Measurements from ENCODE around the gene CMTR1. TPM values are rescaled to one million over a fixed set of nuclear protein-coding genes. Genes with fewer than 3 reads are reported as not detected.

Gene CMTR1
- polyA plus RNA-seq, 1 of the 3 experiments (the other 2 are of a cell fraction): 19.8 TPM

DNA sequence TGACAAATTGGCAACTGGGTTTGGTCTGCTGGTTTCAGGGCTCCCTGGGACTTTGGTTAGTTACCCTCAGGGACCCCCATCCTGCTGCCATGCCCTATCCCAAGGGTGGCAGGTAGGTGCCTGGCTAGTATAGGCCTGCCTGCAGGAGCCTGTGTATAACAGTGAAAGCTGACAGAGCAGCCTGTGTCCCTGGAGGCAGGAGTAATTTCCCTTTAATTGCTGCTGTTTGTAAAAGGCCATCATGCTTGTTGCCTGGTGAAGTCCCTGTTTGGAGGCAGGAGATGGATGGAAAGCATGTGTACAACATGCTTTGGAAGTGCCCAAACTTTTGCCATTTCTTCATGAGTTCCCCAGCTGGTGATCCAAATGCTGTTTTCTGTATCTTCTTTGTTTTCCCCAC, 30.1 kb downstream of the CMTR1 start:
- H3K79me2 ChIP-seq (ENCODE audit: insufficient read depth): no peaks in the 10 kb centered on the region
- H3K27me3 ChIP-seq (ENCODE audit: insufficient read depth): no peaks in the 10 kb centered on the region
- H3K9ac ChIP-seq: no peak overlapping the region
- H4K20me1 ChIP-seq (ENCODE audit: insufficient read depth): no peaks in the 10 kb centered on the region
- H3K9me3 ChIP-seq: no peaks in the 10 kb centered on the region
- TF ChIP-seq TEAD4 (IDR thresholded peaks at IDR 0.05; ENCODE audit: borderline replicate concordance, insufficient read depth): no peak
- ChIA-PET CTCF (interaction anchor here (1.0 to 2.0 kb wide), 2 partner anchors 20 to 228 kb away, joined by 3 to 4 read pairs; no protein-coding TSS in a partner anchor), POLR2A (interaction anchor here (0.6 kb wide), 1 partner anchor 76 kb away, joined by 3 read pairs; no protein-coding TSS in a partner anchor)
- no peak overlapping the region; a peak in 1 of 4 replicates for H3K27ac ChIP-seq (ENCODE audit: low read depth in 2 of 2, low read length in 1 of 2)
- H3K4me1 ChIP-seq (ENCODE audit: control insufficient read depth in 1 of 2, insufficient read depth in 2 of 2, low read depth in 1 of 2, low read length in 1 of 2): peaks cover 0 to 36% of the 10 kb centered on the region in 2 experiments; a peak in 2 of 4 replicates
- H3K9me2 ChIP-seq: no peaks in the 10 kb centered on the region
- no peak for DNase-seq
- H3K4me3 ChIP-seq (ENCODE audit: low read depth in 2 of 2, low read length in 1 of 2): no peak overlapping the region
- no peaks in the 10 kb centered on the region for H3F3A ChIP-seq (replicated peaks; ENCODE audit: insufficient read depth)
- H2AFZ ChIP-seq (ENCODE audit: low read depth): no peak overlapping the region
- no peak overlapping the region for H3K4me2 ChIP-seq
- H3K36me3 ChIP-seq (replicated peaks in 1 of 2; ENCODE audit: control insufficient read depth in 1 of 2, insufficient read depth in 2 of 2, low read length in 1 of 2): peaks cover 46 to 51% of the 10 kb centered on the region in 2 experiments

DNA sequence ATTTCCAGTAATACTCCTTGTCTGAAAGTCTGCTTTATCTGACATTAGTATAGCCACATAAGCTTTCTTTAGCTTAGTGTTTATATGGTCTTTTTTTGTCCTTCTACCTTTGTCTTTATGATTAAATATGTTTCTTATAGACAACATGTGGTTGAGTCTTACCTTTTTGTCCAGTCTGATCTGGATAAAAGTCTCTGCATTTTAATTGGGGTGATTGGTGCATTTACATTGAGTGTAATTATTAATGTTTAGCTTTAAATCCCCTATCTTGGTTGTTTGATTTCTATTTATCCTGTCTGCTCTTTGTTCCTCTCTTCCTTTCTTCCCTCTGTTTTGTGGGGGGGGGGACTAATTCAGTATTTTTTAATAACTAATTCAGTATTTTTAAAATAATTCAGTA, 34.7 kb downstream of the CMTR1 start:
- TF ChIP-seq NFIC (IDR thresholded peaks at IDR 0.05; ENCODE audit: borderline replicate concordance) (no peak), TEAD4 (IDR thresholded peaks at IDR 0.05; ENCODE audit: borderline replicate concordance, insufficient read depth) (no peak), MEF2A (IDR thresholded peaks at IDR 0.05; ENCODE audit: borderline replicate concordance, low read depth) (no peak), RAD21 (IDR thresholded peaks at IDR 0.05; ENCODE audit: low read length) (no peak), YY1 (IDR thresholded peaks at IDR 0.05; ENCODE audit: low read depth) (no peak), TCF12 (IDR thresholded peaks at IDR 0.05) (no peak)
- H3F3A ChIP-seq (replicated peaks; ENCODE audit: insufficient read depth): no peaks in the 10 kb centered on the region
- no peaks in the 10 kb centered on the region for H3K9me3 ChIP-seq
- no peak for DNase-seq
- no peaks in the 10 kb centered on the region for H3K79me2 ChIP-seq (ENCODE audit: insufficient read depth)
- peaks cover under 1 to 11% of the 10 kb centered on the region in 2 experiments; a peak in 3 of 4 replicates for H3K4me1 ChIP-seq (ENCODE audit: control insufficient read depth in 1 of 2, insufficient read depth in 2 of 2, low read depth in 1 of 2, low read length in 1 of 2)
- no peaks in the 10 kb centered on the region for H3K9me2 ChIP-seq
- H3K27me3 ChIP-seq (ENCODE audit: insufficient read depth): no peaks in the 10 kb centered on the region
- H2AFZ ChIP-seq (ENCODE audit: low read depth): no peak overlapping the region
- ChIA-PET POLR2A (no interaction called here), CTCF (interaction anchor here (0.6 kb wide), 1 partner anchor 13 kb away, joined by 3 read pairs; no protein-coding TSS in a partner anchor)
- no peaks in the 10 kb centered on the region for H4K20me1 ChIP-seq (ENCODE audit: insufficient read depth)
- no peak overlapping the region for H3K4me2 ChIP-seq
- no peak overlapping the region for H3K27ac ChIP-seq (ENCODE audit: low read depth in 2 of 2, low read length in 1 of 2)
- H3K9ac ChIP-seq: no peak overlapping the region
- no peak overlapping the region for H3K4me3 ChIP-seq (ENCODE audit: low read depth in 2 of 2, low read length in 1 of 2)
- H3K36me3 ChIP-seq (replicated peaks in 1 of 2; ENCODE audit: control insufficient read depth in 1 of 2, insufficient read depth in 2 of 2, low read length in 1 of 2): peaks cover 29 to 60% of the 10 kb centered on the region in 2 experiments

GRCh38 chr6:37473364-37474095, 40.5 kb downstream of the CMTR1 start:
- Histone ChIP-seq H3K9me2 (no peaks in the 10 kb centered on the region), H3F3A (replicated peaks; ENCODE audit: insufficient read depth) (no peaks in the 10 kb centered on the region)
- CTCF ChIA-PET: interaction anchor here (0.8 to 4.8 kb wide), 16 partner anchors 8 to 1021 kb away, joined by 3 to 26 read pairs (median 5); no protein-coding TSS in a partner anchor
- TF ChIP-seq POLR2AphosphoS5 (IDR thresholded peaks at IDR 0.05; ENCODE audit: low read depth, low read length) (no peak), FOSL2 (IDR thresholded peaks at IDR 0.05; ENCODE audit: borderline replicate concordance, low read depth) (no peak), MXI1 (IDR thresholded peaks at IDR 0.05; ENCODE audit: low read depth, low read length) (peak; percentile 77; the same call in 1 of the 2 replicates), YY1 (IDR thresholded peaks at IDR 0.05; ENCODE audit: low read depth) (no peak), RXRA (IDR thresholded peaks at IDR 0.05; ENCODE audit: borderline replicate concordance, low read depth) (no peak; the same call in 1 of the 2 replicates), GABPA (IDR thresholded peaks at IDR 0.05; ENCODE audit: low read depth) (no peak), NFIC (IDR thresholded peaks at IDR 0.05; ENCODE audit: borderline replicate concordance) (peak; percentile 89), FOXM1 (IDR thresholded peaks at IDR 0.05; ENCODE audit: low read depth) (no peak), EZH2phosphoT487 (IDR thresholded peaks at IDR 0.05; ENCODE audit: borderline replicate concordance, low read depth) (no peak), JUND (IDR thresholded peaks at IDR 0.05) (no peak), RFX5 (IDR thresholded peaks at IDR 0.05; ENCODE audit: low read length) (no peak; the same call in 1 of the 2 replicates), PBX3 (IDR thresholded peaks at IDR 0.05) (peak; percentile 72)
- TF ChIP-seq, protein P1, sequence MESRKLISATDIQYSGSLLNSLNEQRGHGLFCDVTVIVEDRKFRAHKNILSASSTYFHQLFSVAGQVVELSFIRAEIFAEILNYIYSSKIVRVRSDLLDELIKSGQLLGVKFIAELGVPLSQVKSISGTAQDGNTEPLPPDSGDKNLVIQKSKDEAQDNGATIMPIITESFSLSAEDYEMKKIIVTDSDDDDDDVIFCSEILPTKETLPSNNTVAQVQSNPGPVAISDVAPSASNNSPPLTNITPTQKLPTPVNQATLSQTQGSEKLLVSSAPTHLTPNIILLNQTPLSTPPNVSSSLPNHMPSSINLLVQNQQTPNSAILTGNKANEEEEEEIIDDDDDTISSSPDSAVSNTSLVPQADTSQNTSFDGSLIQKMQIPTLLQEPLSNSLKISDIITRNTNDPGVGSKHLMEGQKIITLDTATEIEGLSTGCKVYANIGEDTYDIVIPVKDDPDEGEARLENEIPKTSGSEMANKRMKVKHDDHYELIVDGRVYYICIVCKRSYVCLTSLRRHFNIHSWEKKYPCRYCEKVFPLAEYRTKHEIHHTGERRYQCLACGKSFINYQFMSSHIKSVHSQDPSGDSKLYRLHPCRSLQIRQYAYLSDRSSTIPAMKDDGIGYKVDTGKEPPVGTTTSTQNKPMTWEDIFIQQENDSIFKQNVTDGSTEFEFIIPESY (IDR thresholded peaks at IDR 0.05; ENCODE audit: borderline replicate concordance, low read depth): no peak
- TF ChIP-seq, protein P2, sequence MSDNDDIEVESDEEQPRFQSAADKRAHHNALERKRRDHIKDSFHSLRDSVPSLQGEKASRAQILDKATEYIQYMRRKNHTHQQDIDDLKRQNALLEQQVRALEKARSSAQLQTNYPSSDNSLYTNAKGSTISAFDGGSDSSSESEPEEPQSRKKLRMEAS (IDR thresholded peaks at IDR 0.05; ENCODE audit: low read depth): peak; percentile 53; the same call in 1 of the 2 replicates

More at GRCh38 chr6:37473364-37474095, 40.5 kb downstream of the CMTR1 start:
- Histone ChIP-seq H3K27ac (ENCODE audit: low read depth in 2 of 2, low read length in 1 of 2) (peak overlapping the region in 1 of 2 experiments; percentile 88; a peak in 3 of 4 replicates), H3K9me3 (no peaks in the 10 kb centered on the region), H3K4me3 (ENCODE audit: low read depth in 2 of 2, low read length in 1 of 2) (no peak overlapping the region), H3K79me2 (ENCODE audit: insufficient read depth) (no peaks in the 10 kb centered on the region), H3K9ac (no peak overlapping the region), H4K20me1 (ENCODE audit: insufficient read depth) (no peaks in the 10 kb centered on the region), H3K36me3 (replicated peaks in 1 of 2; ENCODE audit: control insufficient read depth in 1 of 2, insufficient read depth in 2 of 2, low read length in 1 of 2) (peaks cover 26 to 62% of the 10 kb centered on the region in 2 experiments), H3K4me1 (ENCODE audit: control insufficient read depth in 1 of 2, insufficient read depth in 2 of 2, low read depth in 1 of 2, low read length in 1 of 2) (peaks cover 7 to 32% of the 10 kb centered on the region in 2 experiments; a peak in 3 of 4 replicates), H3K4me2 (0 out of 2 replicates have a peak overlapping the region, but pooled peaks have one; percentile 26), H3K27me3 (ENCODE audit: insufficient read depth) (no peaks in the 10 kb centered on the region), H2AFZ (ENCODE audit: low read depth) (no peak overlapping the region)
- DNase-seq: peak; percentile 84
- POLR2A ChIA-PET: interaction anchor here (1.1 to 1.7 kb wide), 2 partner anchors 18 to 22 kb away, joined by 4 read pairs; no protein-coding TSS in a partner anchor
- WGBS (ENCODE audit: low lambda C conversion rate): 31% methylated on average over 5 of the region's 8 CpGs

All from SK-N-SH (cell line).